H9 (cell line): ENCODE results near the gene SCIN. TPM values are rescaled to one million over a fixed set of nuclear protein-coding genes. Genes with fewer than 3 reads are reported as not detected.

Experiments used
- DNase-seq: peaks from one replicate; pipeline ENCODE4 v3.0.0-alpha.2; 2017
- H2AFZ ChIP-seq: one replicate; pipeline ENCODE4 v1.6.1; 2013; ENCODE audit warnings: mild to moderate bottlenecking, low read length, control low read depth, moderate library complexity
- H2AK5ac ChIP-seq: 2 replicates; pipeline ENCODE4 v1.6.1; 2013; ENCODE audit warnings: low read length, control low read depth, mixed read lengths; ENCODE audit not compliant: insufficient read length
- H2BK120ac ChIP-seq: one replicate; pipeline ENCODE4 v1.6.1; 2013; ENCODE audit warnings: low read depth, mild to moderate bottlenecking, low read length, control low read depth, inconsistent platforms; ENCODE audit not compliant: poor library complexity, severe bottlenecking
- H2BK12ac ChIP-seq: 2 replicates; pipeline ENCODE4 v1.6.1; 2013; ENCODE audit warnings: low read length, control low read depth, mixed read lengths, low read depth; ENCODE audit not compliant: insufficient read length
- H2BK15ac ChIP-seq: 2 replicates; pipeline ENCODE4 v1.6.1; 2013; ENCODE audit warnings: low read depth, low read length, control low read depth
- H2BK20ac ChIP-seq: one replicate; pipeline ENCODE4 v1.6.1; 2013; ENCODE audit warnings: low read depth, mild to moderate bottlenecking, low read length, control low read depth, inconsistent platforms; ENCODE audit not compliant: poor library complexity, severe bottlenecking
- H2BK5ac ChIP-seq: 2 replicates; pipeline ENCODE4 v1.6.1; 2013; ENCODE audit warnings: low read length, control low read depth, mixed read lengths; ENCODE audit not compliant: insufficient read length
- H3K14ac ChIP-seq: 2 replicates; pipeline ENCODE4 v1.6.1; 2013; ENCODE audit warnings: low read length, control low read depth; ENCODE audit not compliant: insufficient read depth
- H3K18ac ChIP-seq: 2 replicates; pipeline ENCODE4 v1.6.1; 2013; ENCODE audit warnings: low read depth, mild to moderate bottlenecking, mixed read lengths, low read length, control low read depth; ENCODE audit not compliant: insufficient read length
- H3K23ac ChIP-seq: 2 replicates; pipeline ENCODE4 v1.6.1; 2013; ENCODE audit warnings: low read length, control low read depth, mixed read lengths, low read depth; ENCODE audit not compliant: insufficient read length
- H3K23me2 ChIP-seq: 2 replicates; pipeline ENCODE4 v1.6.1; 2013; ENCODE audit warnings: low read depth, mild to moderate bottlenecking, mixed read lengths, low read length, control low read depth; ENCODE audit not compliant: insufficient read length, poor library complexity, severe bottlenecking
- H3K27ac ChIP-seq: 2 replicates; pipeline ENCODE4 v1.5.1; 2013; ENCODE audit warnings: low read length, control low read depth, mixed read lengths, low read depth; ENCODE audit not compliant: insufficient read length
- H3K27me3 ChIP-seq: 2 replicates; pipeline ENCODE4 v1.6.1; 2013; ENCODE audit warnings: low read length, control low read depth, inconsistent platforms; ENCODE audit not compliant: insufficient read depth
- H3K4ac ChIP-seq: 2 replicates; pipeline ENCODE4 v1.6.1; 2013; ENCODE audit warnings: low read depth, mild to moderate bottlenecking, control low read depth, inconsistent platforms, low read length, moderate library complexity
- H3K4me1 ChIP-seq: 2 replicates; pipeline ENCODE4 v1.6.1; 2013; ENCODE audit warnings: low read length, control low read depth, inconsistent platforms; ENCODE audit not compliant: insufficient read depth
- H3K4me2 ChIP-seq: 2 replicates; pipeline ENCODE4 v1.6.1; 2013; ENCODE audit warnings: low read length, control low read depth, mixed read lengths; ENCODE audit not compliant: insufficient read length, insufficient read depth
- H3K56ac ChIP-seq: 2 replicates; pipeline ENCODE4 v1.6.1; 2013; ENCODE audit warnings: low read depth, mild to moderate bottlenecking, mixed read lengths, low read length, control low read depth; ENCODE audit not compliant: insufficient read length
- H3K79me1 ChIP-seq: 2 replicates; pipeline ENCODE4 v1.6.1; 2013; ENCODE audit warnings: low read depth, mild to moderate bottlenecking, moderate library complexity, low read length, control low read depth, inconsistent platforms; ENCODE audit not compliant: insufficient read depth, poor library complexity, severe bottlenecking
- H3K79me2 ChIP-seq: 2 replicates; pipeline ENCODE4 v1.6.1; 2013; ENCODE audit warnings: low read length, control low read depth, inconsistent platforms; ENCODE audit not compliant: insufficient read depth
- H3K9ac ChIP-seq: 2 replicates; pipeline ENCODE4 v1.6.1; 2013; ENCODE audit warnings: low read length, control low read depth, mixed read lengths; ENCODE audit not compliant: insufficient read length; ENCODE audit errors: extremely low read depth
- H3K9me3 ChIP-seq: one replicate; pipeline ENCODE4 v1.6.1; 2013; ENCODE audit warnings: low read depth, low read length, inconsistent platforms; ENCODE audit not compliant: control insufficient read depth
- H3T11ph ChIP-seq: one replicate; pipeline ENCODE4 v1.6.1; 2013; ENCODE audit warnings: mild to moderate bottlenecking, low read length, control low read depth, inconsistent platforms
- H4K20me1 ChIP-seq: one replicate; pipeline ENCODE4 v1.6.1; 2013; ENCODE audit not compliant: control insufficient read depth, insufficient read length, insufficient read depth
- H4K5ac ChIP-seq: 2 replicates; pipeline ENCODE4 v1.6.1; 2013; ENCODE audit warnings: low read depth, mild to moderate bottlenecking, mixed read lengths, low read length, control low read depth; ENCODE audit not compliant: insufficient read length
- H4K8ac ChIP-seq: replicated peaks from 2 replicates; pipeline ENCODE4 v1.6.1; 2013; ENCODE audit warnings: low read length, control low read depth, mixed read lengths, low read depth; ENCODE audit not compliant: insufficient read length
- H4K91ac ChIP-seq: 2 replicates; pipeline ENCODE4 v1.6.1; 2013; ENCODE audit warnings: low read depth, mild to moderate bottlenecking, moderate library complexity, mixed read lengths, low read length, control low read depth; ENCODE audit not compliant: insufficient read length
- H3K27ac Mint-ChIP-seq, 3 experiments: 2 replicates in 2 of 3; 3 replicates in 1 of 3; pipeline ENCODE4 v1.8.0; 2020 to 2021; ENCODE audit warnings: mixed read lengths in 3 of 3, mild to moderate bottlenecking in 1 of 3, moderate library complexity in 1 of 3
- H3K27me3 Mint-ChIP-seq: 2 replicates; pipeline ENCODE4 v1.8.0; 2021; ENCODE audit warnings: low read depth, mild to moderate bottlenecking, moderate library complexity, mixed read lengths
- H3K36me3 Mint-ChIP-seq, 3 experiments: 2 replicates in 2 of 3; 3 replicates in 1 of 3; pipeline ENCODE4 v1.8.0; 2020 to 2021; ENCODE audit warnings: low read depth in 3 of 3, mixed read lengths in 3 of 3; ENCODE audit not compliant: insufficient read depth in 1 of 3
- H3K4me1 Mint-ChIP-seq, 2 experiments: 2 replicates each; pipeline ENCODE4 v1.8.0; 2020; ENCODE audit warnings: mixed read lengths in 2 of 2
- H3K4me3 Mint-ChIP-seq, 2 experiments: 2 replicates in 1 of 2; 3 replicates in 1 of 2; pipeline ENCODE4 v1.8.0; 2020 to 2021; ENCODE audit warnings: mild to moderate bottlenecking in 2 of 2, mixed read lengths in 2 of 2, moderate library complexity in 1 of 2
- H3K9me3 Mint-ChIP-seq, 2 experiments: 2 replicates in 1 of 2; 3 replicates in 1 of 2; pipeline ENCODE4 v1.8.0; 2020; ENCODE audit warnings: mild to moderate bottlenecking in 2 of 2, mixed read lengths in 2 of 2, moderate library complexity in 1 of 2
- CTCF ChIP-seq: fragments of 200-600 bp; sonication (generic); conservative IDR thresholded peaks from 3 replicates; pipeline ENCODE4 v1.8.0; 2021; ENCODE audit warnings: antibody characterized with exemption, mild to moderate bottlenecking
- WGBS: extraction: QIAGEN DNeasy Blood & Tissue Kit; methylation state at CpG from one replicate; pipeline ENCODE4 v1.1.7; 2013; ENCODE audit warnings: missing lambda C conversion rate, low lambda C conversion rate, mixed read lengths; ENCODE audit not compliant: insufficient read length; ENCODE audit errors: extremely low coverage; 5-methylcytosine and 5-hydroxymethylcytosine counted together
- total RNA-seq: library from RNA; stranded (reverse); gene quantifications from 2 replicates; pipeline ENCODE4 v1.2.1, GENCODE V29; 2021

SCIN gene
- total RNA-seq, 1 experiment from 2014 or later = 0.44 TPM

- Histone ChIP-seq H3K4me2 (no peak overlapping the region), H3K4me1 (no peaks in the 10 kb centered on the region), H3K79me1 (no peaks in the 10 kb centered on the region), H3K9me3 (peaks cover 7% of the 10 kb centered on the region), H3T11ph (no peak overlapping the region), H2AFZ (no peak overlapping the region), H2BK20ac (no peak overlapping the region), H3K9ac (no peak overlapping the region), H2AK5ac (no peak overlapping the region), H3K23me2 (no peaks in the 10 kb centered on the region), H2BK120ac (no peak overlapping the region), H4K91ac (no peak overlapping the region), H2BK15ac (no peak overlapping the region), H2BK12ac (no peak overlapping the region), H3K14ac (no peak overlapping the region), H4K8ac (no peak overlapping the region), H3K4ac (no peak overlapping the region), H3K18ac (no peak overlapping the region), H3K79me2 (no peaks in the 10 kb centered on the region), H4K20me1 (no peaks in the 10 kb centered on the region), H3K27ac (no peak overlapping the region), H3K56ac (no peak overlapping the region), H2BK5ac (no peak overlapping the region), H3K27me3 (no peaks in the 10 kb centered on the region), H3K23ac (no peak overlapping the region), H4K5ac (no peak overlapping the region)
- no peaks in the 10 kb centered on the region for H3K27me3 Mint-ChIP-seq
- H3K9me3 Mint-ChIP-seq = peaks cover 3 to 14% of the 10 kb centered on the region in 2 experiments; a peak in 3 of 5 replicates
- peak; percentile 75 for TF ChIP-seq CTCF
- no CpG with 5 or more reads among the region's 4 CpGs for WGBS
- H3K4me1 Mint-ChIP-seq = no peaks in the 10 kb centered on the region
- H3K4me3 Mint-ChIP-seq = no peak overlapping the region
- peaks cover 0 to 13% (median 5%) of the 10 kb centered on the region in 3 experiments; a peak in 3 of 7 replicates for H3K36me3 Mint-ChIP-seq
- H3K27ac Mint-ChIP-seq = no peak overlapping the region
- peak; percentile 50 for DNase-seq
Observed at GRCh38 chr7:12674861-12675260, 104.3 kb downstream of the SCIN start.
